ENCODE results near the gene ACTN1.

Gene ACTN1

DNA sequence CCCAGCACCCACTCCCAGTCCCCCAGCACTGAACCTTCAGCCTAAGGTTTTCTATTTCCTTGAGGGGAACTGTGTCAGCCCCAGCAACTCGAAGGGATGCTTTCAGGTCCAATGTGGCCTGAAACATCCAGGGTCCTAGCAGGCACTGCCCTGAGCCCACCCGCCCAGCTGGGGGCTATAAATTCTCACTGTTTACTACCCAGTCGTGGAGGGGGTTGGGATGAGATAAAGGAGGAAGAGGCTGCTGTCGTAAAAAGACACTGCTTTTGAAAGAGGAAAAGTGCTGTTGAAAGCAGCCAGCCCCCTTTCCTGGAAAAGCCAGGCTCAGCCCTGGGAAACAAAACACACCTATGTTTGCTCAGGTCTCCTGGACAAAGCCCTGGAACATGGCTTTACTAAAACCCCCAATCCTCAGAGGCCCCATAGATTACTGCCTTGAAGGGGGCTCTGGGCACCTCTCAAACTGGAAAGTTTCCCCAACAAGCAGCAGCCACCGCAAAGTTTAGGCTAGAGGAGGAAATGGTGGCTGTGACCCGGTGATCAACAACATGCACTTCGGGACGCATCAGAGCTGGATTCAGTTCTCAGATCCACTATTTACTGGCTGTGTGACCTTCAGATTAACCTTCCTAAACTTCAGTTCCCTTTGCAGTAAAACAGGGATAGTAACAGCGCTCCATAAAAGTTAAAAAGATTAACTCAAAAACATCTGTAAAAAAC, 51.0 kb downstream of the ACTN1 start:
- no peaks in the 10 kb centered on the region for H3K4me1 ChIP-seq (ENCODE audit: control insufficient read depth, insufficient read depth, low read length)
- WGBS (ENCODE audit: insufficient coverage, insufficient read length): no CpG with 5 or more reads among the region's 9 CpGs
- no peak overlapping the region for H3K4me3 ChIP-seq (ENCODE audit: low read length)
- H3K36me3 ChIP-seq (ENCODE audit: control insufficient read depth, insufficient read depth, low read length): no peaks in the 10 kb centered on the region
- no peak for DNase-seq (ENCODE audit: low read depth, low spot score)
- H3K9me3 ChIP-seq (ENCODE audit: control insufficient read depth, insufficient read depth, low read length): no peaks in the 10 kb centered on the region
- no peaks in the 10 kb centered on the region for H3K27me3 ChIP-seq (ENCODE audit: control insufficient read depth, insufficient read depth, low read length)
- no peak overlapping the region for H3K27ac ChIP-seq (ENCODE audit: low read length)

DNA sequence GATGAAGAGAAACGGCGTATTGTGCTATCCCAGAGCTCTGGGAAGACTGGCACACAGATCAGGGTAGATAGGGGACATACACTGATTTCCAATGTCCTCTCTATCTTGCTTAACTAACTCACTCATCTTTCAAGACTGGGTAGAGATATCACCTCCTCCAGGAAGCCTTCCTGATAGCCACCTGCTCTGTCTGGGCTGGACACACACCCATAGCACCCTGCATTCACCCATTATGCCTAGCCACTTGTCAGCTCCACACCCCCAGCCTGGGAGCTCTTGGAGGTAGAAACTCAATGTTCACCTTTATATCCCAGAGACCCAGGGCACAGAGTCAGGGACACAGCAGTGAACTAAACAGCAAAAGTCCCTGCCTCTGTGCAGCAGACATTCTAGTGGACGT, 52.0 kb downstream of the ACTN1 start:
- Histone ChIP-seq H3K27me3 (ENCODE audit: control insufficient read depth, insufficient read depth, low read length) (no peaks in the 10 kb centered on the region), H3K4me1 (ENCODE audit: control insufficient read depth, insufficient read depth, low read length) (no peaks in the 10 kb centered on the region), H3K9me3 (ENCODE audit: control insufficient read depth, insufficient read depth, low read length) (no peaks in the 10 kb centered on the region), H3K36me3 (ENCODE audit: control insufficient read depth, insufficient read depth, low read length) (no peaks in the 10 kb centered on the region), H3K27ac (ENCODE audit: low read length) (no peak overlapping the region), H3K4me3 (ENCODE audit: low read length) (no peak overlapping the region)
- no CpG with 5 or more reads among the region's 3 CpGs for WGBS (ENCODE audit: insufficient coverage, insufficient read length)
- DNase-seq (ENCODE audit: low read depth, low spot score): no peak

DNA sequence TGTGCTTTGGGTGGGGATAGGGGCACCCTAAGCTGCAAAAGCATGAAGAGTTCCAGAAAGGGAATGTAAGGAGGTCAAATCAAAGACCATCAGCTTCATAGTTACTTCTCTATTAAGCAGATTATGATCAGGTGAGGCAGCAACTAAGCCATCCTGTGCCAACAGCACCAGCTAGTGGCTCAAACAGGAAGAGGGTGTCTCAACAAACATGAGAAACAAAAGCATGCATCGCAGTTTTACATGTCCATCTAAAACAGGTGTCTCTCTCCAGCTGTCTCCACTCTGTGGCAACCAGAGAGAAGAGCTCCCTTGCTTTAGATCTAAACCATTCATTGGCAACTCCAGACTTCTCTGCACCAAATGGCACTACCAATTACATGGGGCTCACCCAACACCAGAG, 52.9 kb downstream of the ACTN1 start:
- no peaks in the 10 kb centered on the region; the same call in 1 of the 2 replicates for H3K4me1 ChIP-seq (ENCODE audit: control insufficient read depth, insufficient read depth, low read length)
- no peak for DNase-seq (ENCODE audit: low read depth, low spot score)
- no peak overlapping the region for H3K27ac ChIP-seq (ENCODE audit: low read length)
- H3K27me3 ChIP-seq (ENCODE audit: control insufficient read depth, insufficient read depth, low read length): no peaks in the 10 kb centered on the region
- H3K36me3 ChIP-seq (ENCODE audit: control insufficient read depth, insufficient read depth, low read length): no peaks in the 10 kb centered on the region
- no peak overlapping the region for H3K4me3 ChIP-seq (ENCODE audit: low read length)
- no CpG with 5 or more reads among the region's 1 CpG for whole genome bisulfite sequencing (ENCODE audit: insufficient coverage, insufficient read length)
- H3K9me3 ChIP-seq (ENCODE audit: control insufficient read depth, insufficient read depth, low read length): no peaks in the 10 kb centered on the region

DNA sequence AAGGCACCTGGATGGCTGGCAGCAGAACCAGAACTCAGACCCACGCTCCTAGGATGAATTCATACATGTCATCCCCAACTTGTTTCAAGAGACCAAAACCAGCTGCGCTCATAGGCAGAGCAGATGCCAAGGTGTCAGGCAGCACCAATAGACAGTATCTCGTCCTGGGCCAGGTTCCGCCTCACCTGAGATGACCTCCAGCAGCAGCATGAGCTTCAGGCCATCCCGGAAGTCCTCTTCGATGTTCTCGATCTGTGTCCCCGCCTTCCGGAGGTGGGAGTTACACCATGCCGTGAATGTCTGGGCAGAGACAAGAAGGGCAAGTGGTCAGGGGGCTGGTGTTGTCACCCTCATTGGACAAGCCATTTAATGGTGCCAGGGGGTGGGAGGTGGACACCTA, 53.7 kb downstream of the ACTN1 start:
- Histone ChIP-seq H3K9me3 (ENCODE audit: control insufficient read depth, insufficient read depth, low read length) (no peaks in the 10 kb centered on the region), H3K4me3 (ENCODE audit: low read length) (no peak overlapping the region), H3K4me1 (ENCODE audit: control insufficient read depth, insufficient read depth, low read length) (no peaks in the 10 kb centered on the region; the same call in 1 of the 2 replicates), H3K36me3 (ENCODE audit: control insufficient read depth, insufficient read depth, low read length) (no peaks in the 10 kb centered on the region; the same call in 1 of the 2 replicates), H3K27me3 (ENCODE audit: control insufficient read depth, insufficient read depth, low read length) (no peaks in the 10 kb centered on the region), H3K27ac (ENCODE audit: low read length) (no peak overlapping the region)
- no CpG with 5 or more reads among the region's 10 CpGs for WGBS (ENCODE audit: insufficient coverage, insufficient read length)
- no peak for DNase-seq (ENCODE audit: low read depth, low spot score)

DNA sequence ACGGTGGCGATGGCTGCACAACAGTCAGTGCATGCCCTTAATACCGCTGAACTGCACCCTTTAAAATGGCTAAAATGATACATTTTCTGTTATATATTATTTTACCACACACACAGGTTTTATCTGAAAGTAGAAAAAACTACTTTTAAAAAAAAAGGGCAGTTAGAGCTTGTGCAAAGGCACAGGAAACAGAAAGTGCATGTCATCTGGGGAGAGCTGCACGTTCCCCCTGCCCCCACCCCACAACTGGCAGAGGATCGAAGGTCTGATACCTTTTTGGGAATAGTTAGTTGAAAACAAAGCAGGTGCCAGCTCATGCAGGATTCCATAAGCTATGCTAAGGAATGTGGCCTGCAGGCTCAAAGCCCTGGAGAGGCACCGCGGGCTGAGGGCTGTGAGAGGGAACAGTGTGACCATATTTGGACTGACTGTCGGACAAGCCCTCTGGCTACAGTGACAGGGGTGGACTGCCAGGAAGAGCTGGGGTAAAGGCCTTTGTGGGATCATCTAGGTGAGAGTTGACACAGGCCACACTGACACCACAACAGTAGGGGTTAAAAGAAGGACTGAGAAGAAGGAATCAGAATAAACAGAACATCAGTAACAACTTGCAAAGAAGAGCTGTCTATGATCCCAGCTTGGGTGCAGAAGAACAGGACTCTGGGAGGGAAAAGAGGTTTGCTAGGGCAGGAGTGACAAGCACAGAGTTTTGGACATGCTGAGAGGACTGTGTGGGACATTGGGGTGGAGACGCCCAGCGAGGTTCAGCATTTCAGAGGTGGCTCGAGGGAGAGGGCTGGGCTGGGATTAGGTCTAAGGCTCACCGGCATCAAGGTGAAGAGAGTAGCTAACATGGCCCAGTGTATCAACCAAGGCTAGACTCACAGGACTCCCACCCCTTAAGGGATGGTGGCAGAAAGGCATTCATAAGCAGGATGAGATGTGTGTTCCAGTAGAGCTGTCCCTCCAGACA, 54.6 kb downstream of the ACTN1 start:
- Histone ChIP-seq H3K27ac (ENCODE audit: low read length) (no peak overlapping the region), H3K4me1 (ENCODE audit: control insufficient read depth, insufficient read depth, low read length) (no peaks in the 10 kb centered on the region; the same call in 1 of the 2 replicates), H3K4me3 (ENCODE audit: low read length) (no peak overlapping the region), H3K36me3 (ENCODE audit: control insufficient read depth, insufficient read depth, low read length) (no peaks in the 10 kb centered on the region; the same call in 1 of the 2 replicates), H3K27me3 (ENCODE audit: control insufficient read depth, insufficient read depth, low read length) (no peaks in the 10 kb centered on the region), H3K9me3 (ENCODE audit: control insufficient read depth, insufficient read depth, low read length) (no peaks in the 10 kb centered on the region)
- no peak for DNase-seq (ENCODE audit: low read depth, low spot score)
- WGBS (ENCODE audit: insufficient coverage, insufficient read length): no CpG with 5 or more reads among the region's 12 CpGs

DNA sequence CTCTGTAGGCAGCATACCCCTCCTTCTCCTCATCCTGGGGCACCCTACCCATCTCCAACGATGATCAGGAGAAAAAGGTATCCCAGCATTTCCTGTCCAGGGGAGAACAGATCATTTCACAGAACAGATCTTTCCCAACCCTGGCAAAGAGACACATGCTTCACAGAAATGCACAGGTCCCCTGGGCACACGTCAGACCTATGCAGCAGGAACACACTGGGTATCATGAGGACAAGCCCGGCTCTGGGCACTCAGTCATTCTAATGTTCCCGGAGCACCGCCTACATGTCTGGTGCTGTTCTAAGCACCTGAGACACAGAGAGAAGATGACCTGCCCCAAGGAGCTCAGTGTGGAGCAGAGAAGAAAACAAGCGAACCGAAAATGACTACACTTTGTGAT, 56.2 kb downstream of the ACTN1 start:
- H3K9me3 ChIP-seq (ENCODE audit: control insufficient read depth, insufficient read depth, low read length): no peaks in the 10 kb centered on the region
- H3K4me3 ChIP-seq (ENCODE audit: low read length): no peak overlapping the region
- no peaks in the 10 kb centered on the region for H3K27me3 ChIP-seq (ENCODE audit: control insufficient read depth, insufficient read depth, low read length)
- no peak for DNase-seq (ENCODE audit: low read depth, low spot score)
- no peak overlapping the region for H3K27ac ChIP-seq (ENCODE audit: low read length)
- no peaks in the 10 kb centered on the region; the same call in 1 of the 2 replicates for H3K36me3 ChIP-seq (ENCODE audit: control insufficient read depth, insufficient read depth, low read length)
- H3K4me1 ChIP-seq (ENCODE audit: control insufficient read depth, insufficient read depth, low read length): no peaks in the 10 kb centered on the region; the same call in 1 of the 2 replicates
- no CpG with 5 or more reads among the region's 7 CpGs for WGBS (ENCODE audit: insufficient coverage, insufficient read length)

DNA sequence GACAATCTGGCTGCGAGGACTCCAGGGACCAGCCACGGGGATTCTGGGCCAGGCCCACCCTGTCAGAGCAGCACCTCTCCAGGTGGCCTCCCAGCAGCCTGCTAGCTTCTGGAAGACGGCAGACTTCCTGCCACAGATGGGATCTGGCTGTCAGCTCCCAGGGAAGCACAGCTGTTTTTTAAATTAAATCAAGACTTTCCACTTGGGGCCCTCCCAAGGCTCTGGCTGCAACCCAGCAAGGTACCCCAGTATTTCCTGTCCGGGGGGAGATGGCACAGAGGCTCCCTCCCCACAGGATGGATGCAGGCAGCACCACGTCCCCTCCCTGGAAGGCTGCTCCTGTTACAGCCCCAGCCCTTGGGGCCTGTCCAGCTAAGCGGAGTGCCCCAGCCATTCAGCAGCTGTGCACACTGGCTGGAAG, 56.9 kb downstream of the ACTN1 start:
- Histone ChIP-seq H3K36me3 (ENCODE audit: control insufficient read depth, insufficient read depth, low read length) (no peaks in the 10 kb centered on the region; the same call in 1 of the 2 replicates), H3K4me1 (ENCODE audit: control insufficient read depth, insufficient read depth, low read length) (no peaks in the 10 kb centered on the region; the same call in none of the 2 replicates), H3K4me3 (ENCODE audit: low read length) (no peak overlapping the region), H3K9me3 (ENCODE audit: control insufficient read depth, insufficient read depth, low read length) (no peaks in the 10 kb centered on the region), H3K27ac (ENCODE audit: low read length) (no peak overlapping the region), H3K27me3 (ENCODE audit: control insufficient read depth, insufficient read depth, low read length) (no peaks in the 10 kb centered on the region)
- WGBS (ENCODE audit: insufficient coverage, insufficient read length): no CpG with 5 or more reads among the region's 6 CpGs
- DNase-seq (ENCODE audit: low read depth, low spot score): no peak

DNA sequence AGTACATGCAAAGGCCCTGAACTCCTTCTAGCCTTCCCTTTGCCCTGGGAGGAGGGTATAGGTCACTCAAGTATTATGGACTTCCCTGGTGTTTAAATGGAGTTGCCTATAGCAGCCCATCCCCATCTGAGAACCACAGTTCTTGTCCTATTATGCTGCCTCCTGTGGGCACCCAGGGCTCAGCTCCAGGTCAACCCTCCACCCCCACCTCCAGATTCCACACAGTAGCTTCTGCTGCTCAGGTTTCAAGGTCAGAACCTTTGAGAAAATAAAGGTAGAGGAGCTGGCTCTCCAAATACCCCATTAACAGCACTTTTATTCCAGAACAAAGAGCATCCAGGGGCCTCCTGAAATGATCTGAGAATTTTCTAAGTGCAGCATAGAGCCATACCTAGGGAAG, 57.4 kb downstream of the ACTN1 start:
- Histone ChIP-seq H3K27ac (ENCODE audit: low read length) (no peak overlapping the region), H3K36me3 (ENCODE audit: control insufficient read depth, insufficient read depth, low read length) (no peaks in the 10 kb centered on the region; the same call in 1 of the 2 replicates), H3K9me3 (ENCODE audit: control insufficient read depth, insufficient read depth, low read length) (no peaks in the 10 kb centered on the region), H3K4me1 (ENCODE audit: control insufficient read depth, insufficient read depth, low read length) (no peaks in the 10 kb centered on the region; the same call in none of the 2 replicates), H3K27me3 (ENCODE audit: control insufficient read depth, insufficient read depth, low read length) (no peaks in the 10 kb centered on the region), H3K4me3 (ENCODE audit: low read length) (no peak overlapping the region)
- DNase-seq (ENCODE audit: low read depth, low spot score): no peak

DNA sequence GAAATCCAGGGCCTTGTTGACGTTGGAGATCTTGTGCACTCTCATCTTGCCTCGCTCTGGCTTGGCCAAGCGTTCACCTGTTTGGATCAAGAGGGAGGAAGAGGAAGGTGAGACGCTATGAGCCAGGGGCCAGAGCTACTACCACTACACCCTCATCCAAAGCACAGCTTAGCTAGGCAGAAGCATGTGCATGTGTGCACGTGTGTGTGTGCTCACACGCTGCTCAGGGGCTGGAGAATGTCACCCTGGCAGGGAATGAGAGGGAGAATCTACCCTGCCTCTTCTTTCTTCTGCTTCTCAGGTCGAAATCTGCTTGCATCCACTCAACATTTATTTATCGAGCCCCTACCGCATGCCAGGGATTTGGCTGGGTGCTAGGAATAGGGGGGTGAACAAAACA, 58.1 kb downstream of the ACTN1 start:
- H3K27me3 ChIP-seq (ENCODE audit: control insufficient read depth, insufficient read depth, low read length): no peaks in the 10 kb centered on the region
- H3K9me3 ChIP-seq (ENCODE audit: control insufficient read depth, insufficient read depth, low read length): no peaks in the 10 kb centered on the region
- no peaks in the 10 kb centered on the region; the same call in none of the 2 replicates for H3K4me1 ChIP-seq (ENCODE audit: control insufficient read depth, insufficient read depth, low read length)
- WGBS (ENCODE audit: insufficient coverage, insufficient read length): no CpG with 5 or more reads among the region's 9 CpGs
- H3K4me3 ChIP-seq (ENCODE audit: low read length): no peak overlapping the region
- no peaks in the 10 kb centered on the region; the same call in 1 of the 2 replicates for H3K36me3 ChIP-seq (ENCODE audit: control insufficient read depth, insufficient read depth, low read length)
- H3K27ac ChIP-seq (ENCODE audit: low read length): no peak overlapping the region
- no peak for DNase-seq (ENCODE audit: low read depth, low spot score)

DNA sequence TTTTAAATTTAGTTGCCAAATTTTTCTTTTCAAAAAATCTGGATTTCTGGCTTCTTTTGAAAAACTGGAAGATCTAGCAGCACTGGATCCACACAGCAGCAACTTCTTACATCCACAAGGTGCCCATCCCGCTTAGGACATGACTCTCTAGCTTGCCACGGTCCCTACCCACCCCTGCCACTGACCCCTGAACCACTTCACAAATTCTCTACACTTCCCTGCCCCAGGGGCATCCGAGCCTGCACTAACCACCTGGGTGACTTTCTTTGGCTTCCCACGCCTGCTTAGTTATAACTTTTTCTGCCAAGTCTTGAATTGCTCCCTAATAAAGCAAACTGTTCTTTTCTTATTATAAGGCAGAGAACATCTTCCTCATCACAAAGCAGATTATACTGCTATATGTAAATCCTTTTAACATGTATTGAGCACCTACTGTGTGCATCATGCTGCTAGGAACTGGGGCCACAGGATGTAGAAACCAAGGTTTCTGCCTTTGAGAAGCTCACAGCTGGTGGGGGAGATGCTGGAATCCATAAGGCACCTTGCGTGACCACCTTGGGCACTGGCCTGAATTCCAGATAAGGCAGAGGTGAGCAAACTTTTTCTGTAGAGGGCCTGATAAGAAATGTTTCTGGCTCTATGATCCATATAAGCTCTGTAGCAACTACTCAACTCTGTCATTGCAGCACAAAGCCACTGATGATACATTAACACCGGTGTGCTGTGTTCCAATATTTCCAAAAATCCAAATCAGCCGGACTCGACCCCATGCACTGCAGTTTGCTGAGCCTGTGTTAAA, 59.8 kb downstream of the ACTN1 start:
- no peak overlapping the region for H3K4me3 ChIP-seq (ENCODE audit: low read length)
- no peak for DNase-seq (ENCODE audit: low read depth, low spot score)
- no peak overlapping the region for H3K27ac ChIP-seq (ENCODE audit: low read length)
- no CpG with 5 or more reads among the region's 8 CpGs for WGBS (ENCODE audit: insufficient coverage, insufficient read length)
- H3K27me3 ChIP-seq (ENCODE audit: control insufficient read depth, insufficient read depth, low read length): no peaks in the 10 kb centered on the region
- no peaks in the 10 kb centered on the region for H3K9me3 ChIP-seq (ENCODE audit: control insufficient read depth, insufficient read depth, low read length)
- no peaks in the 10 kb centered on the region; the same call in 1 of the 2 replicates for H3K36me3 ChIP-seq (ENCODE audit: control insufficient read depth, insufficient read depth, low read length)
- H3K4me1 ChIP-seq (ENCODE audit: control insufficient read depth, insufficient read depth, low read length): no peaks in the 10 kb centered on the region; the same call in none of the 2 replicates

Data from iPS DF 6.9 (cell line).